GM18519 (cell line): ENCODE results near the gene PLA2G12A.
A peak's percentile ranks its signal among the peaks of the same experiment; 100 is the strongest.

Source experiments
- ATAC-seq: cut with Tn5 transposase; IDR thresholded peaks from one replicate; pipeline ENCODE4 v1.9.1; 2021; ENCODE audit warnings: mild to moderate bottlenecking, moderate library complexity; ENCODE audit not compliant: unreplicated experiment, low FRiP score

The PLA2G12A gene

DNA sequence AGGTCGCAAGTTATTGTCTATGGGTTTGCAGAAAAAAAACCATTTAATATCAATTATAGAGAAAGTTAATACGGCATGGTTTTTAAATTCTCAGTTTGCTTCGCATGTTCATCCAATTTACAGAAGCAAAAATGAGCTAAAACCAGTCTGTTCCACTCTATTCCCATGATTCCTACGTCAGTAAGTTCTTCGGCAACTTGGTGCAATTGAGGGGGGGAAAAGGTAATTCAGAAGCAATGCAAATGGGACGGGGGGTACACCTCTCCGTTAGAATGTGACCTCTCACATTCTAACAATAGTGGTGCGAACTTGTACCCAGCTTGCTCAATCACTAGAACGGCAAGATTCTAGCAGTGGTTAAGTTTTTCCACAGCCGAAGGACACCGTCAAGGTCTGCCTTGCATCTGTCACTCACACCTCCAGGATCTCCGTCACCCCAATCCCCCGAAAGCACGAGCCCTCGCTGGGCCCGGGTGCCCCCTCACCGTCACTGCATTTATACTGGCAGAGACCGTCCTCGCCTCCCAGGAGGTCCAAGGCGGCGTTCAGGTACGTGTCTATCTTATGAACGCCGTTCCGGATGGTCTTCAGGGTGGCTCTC, 653 bp downstream of the PLA2G12A start:
- no peak for ATAC-seq

DNA sequence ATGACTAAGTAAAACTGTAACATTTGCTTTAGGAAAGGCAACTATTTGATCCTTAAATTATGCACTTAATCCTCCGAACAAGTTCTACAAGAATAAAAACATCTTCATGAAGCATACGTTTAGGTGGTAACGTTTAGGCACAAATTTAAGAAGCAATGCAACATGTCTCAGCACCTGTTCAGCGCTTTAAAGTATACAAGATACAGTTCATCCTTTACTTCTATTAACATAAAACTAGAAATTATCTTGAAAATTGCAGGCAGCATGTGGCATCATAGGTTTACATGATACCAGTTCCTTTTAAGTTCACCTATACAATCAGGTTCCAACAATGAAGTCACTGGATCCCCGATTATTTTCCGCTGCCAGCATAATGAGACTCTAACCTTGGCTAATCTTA, 1.5 kb downstream of the PLA2G12A start:
- no peak for ATAC-seq

- no peak for ATAC-seq
These were observed 6.8 kb downstream of the PLA2G12A start for GRCh38 chr4:109723110-109723509.

DNA sequence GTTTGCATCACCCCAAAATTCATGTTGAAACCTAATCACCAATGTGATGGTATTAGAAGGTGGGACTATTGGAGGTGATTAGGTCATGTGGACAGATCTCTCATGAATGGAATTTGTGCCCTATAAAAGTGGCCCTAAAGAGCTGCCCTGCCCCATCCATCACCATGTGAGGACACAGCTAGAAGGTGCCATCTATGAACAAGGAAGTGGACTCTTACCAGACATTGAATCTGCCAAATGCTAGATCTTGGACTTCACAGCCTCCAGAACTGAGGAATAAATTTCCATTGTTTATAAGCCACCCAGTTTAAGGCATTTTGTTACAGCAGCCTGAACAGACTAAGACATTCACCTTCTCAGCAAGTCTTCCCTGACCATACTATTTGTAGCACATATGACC, 7.5 kb downstream of the PLA2G12A start:
- ATAC-seq: no peak

DNA sequence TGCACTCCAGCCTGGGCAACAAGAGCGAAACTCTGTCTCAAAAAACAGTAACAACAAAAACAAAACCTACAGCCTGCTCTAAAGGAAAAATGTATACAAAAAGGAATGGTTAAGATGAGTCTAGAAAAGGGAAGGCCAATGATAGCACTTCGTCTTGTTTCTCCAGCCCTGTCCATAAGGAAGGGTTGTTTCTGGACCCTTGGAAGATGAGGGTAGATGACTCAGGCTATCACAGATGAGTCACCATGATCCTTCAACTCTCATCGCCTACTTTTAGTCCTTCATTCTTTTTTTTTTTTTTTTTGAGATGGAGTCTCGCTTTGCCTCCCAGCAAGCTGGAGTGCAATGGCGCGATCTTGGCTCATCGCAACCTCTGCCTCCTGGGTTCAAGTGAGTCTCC, 8.8 kb downstream of the PLA2G12A start:
- ATAC-seq: no peak

DNA sequence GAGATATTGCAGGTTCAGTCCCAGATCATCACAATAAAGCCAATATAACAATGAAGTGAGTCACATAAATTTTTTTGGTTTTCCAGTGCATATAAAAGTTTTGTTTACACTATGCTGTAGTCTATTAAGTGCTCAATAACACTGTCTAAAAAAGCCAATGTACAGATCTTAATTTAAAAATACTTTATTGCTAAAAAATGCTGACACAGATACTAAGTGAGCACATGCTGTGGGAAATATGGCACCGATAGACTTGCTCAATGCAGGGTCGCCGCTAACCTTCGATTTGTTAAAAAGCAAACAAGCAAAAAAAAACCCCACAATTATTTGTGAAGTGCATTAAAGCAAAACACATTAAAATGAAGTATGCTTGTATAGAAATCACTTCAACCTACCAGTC, 10.3 kb downstream of the PLA2G12A start:
- no peak for ATAC-seq

DNA sequence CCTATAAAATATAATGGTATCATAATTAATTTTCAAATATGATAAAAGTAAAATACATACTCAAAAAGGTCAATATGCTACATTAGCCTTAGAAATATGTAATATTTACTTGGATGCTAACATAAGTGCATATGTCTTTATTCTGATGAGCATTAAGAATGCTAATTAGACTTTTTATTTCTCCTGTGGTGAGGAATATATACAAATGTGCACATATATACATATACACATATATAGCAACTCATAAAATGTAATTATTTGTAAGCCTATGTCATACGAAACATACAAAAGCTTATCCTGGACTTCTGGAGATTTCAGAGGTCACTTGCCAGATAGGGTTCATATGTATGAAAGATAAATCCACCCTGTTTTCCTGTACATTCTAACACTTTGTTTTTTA, 11.1 kb downstream of the PLA2G12A start:
- no peak for ATAC-seq

- ATAC-seq: no peak
These were observed 16.4 kb downstream of the PLA2G12A start for GRCh38 chr4:109713500-109713899.

DNA sequence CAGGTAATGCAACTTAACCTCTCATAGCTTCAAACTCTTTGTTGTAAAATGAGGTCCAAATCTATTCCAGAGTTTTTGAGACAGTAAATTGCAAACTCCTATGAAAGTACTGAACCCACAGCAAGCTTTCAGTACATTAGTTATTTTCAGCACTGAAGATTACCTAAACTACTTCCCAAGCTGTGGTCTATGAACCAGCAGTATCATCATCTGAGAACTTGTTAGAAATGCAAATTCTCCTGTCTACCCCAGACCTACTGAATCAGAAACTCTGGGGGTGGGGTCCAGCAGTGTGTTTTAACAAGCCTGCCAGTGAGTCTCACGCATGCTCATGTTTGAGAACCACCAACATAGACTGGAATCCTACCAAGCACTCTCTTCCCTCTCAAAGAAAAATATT, 20.9 kb downstream of the PLA2G12A start:
- peak; percentile 95 for ATAC-seq

DNA sequence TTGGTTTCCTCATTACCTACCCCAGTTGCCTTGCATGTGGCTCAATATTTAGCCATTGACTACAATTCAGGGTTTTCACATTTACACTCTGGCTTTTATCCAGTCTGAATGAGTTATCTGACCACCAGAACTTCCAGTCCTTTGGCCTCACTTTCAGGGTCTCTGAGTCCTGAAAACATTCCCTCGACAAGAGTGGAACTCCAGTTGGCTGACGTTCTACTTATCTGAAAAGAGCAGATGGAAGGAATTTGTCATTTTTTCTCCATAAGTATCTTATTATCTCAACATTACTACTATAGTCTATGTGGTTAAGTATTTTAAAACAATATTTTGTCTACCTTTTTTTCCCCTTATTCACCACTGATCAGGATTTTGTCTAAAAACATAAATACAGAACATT, 21.4 kb downstream of the PLA2G12A start:
- ATAC-seq: no peak

DNA sequence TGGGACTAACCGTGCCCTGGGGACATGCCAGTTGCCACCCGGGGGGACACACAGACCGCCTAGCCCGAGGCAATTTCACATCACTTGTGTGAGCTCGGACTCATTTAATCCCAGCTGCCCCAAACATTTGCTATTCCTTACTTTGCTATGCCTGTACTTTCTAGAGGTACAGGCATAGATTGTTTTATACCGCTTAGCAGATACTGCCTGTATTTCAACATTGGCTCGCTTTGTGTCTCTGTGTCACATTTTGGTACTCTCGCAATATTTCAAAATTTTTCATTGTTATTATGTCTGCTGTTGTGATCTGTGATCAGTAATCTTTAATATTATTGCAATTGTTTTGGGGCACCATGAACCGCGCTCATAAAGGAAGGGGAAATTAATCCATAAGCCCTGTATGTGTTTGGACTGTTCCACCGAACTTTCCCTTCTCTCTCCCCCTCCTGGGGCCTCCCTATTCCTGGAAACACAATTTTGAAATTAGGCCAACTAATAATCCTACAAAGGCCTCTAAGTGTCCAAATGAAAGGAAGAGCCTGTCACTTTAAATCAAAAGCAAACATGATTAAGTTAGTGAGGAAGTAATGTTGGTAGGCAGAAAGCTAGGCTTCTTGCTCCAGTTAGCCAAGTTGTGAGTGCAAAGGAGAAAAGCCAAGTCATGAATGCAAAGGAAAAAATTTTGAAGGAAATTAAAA, 26.1 kb downstream of the PLA2G12A start:
- no peak for ATAC-seq

DNA sequence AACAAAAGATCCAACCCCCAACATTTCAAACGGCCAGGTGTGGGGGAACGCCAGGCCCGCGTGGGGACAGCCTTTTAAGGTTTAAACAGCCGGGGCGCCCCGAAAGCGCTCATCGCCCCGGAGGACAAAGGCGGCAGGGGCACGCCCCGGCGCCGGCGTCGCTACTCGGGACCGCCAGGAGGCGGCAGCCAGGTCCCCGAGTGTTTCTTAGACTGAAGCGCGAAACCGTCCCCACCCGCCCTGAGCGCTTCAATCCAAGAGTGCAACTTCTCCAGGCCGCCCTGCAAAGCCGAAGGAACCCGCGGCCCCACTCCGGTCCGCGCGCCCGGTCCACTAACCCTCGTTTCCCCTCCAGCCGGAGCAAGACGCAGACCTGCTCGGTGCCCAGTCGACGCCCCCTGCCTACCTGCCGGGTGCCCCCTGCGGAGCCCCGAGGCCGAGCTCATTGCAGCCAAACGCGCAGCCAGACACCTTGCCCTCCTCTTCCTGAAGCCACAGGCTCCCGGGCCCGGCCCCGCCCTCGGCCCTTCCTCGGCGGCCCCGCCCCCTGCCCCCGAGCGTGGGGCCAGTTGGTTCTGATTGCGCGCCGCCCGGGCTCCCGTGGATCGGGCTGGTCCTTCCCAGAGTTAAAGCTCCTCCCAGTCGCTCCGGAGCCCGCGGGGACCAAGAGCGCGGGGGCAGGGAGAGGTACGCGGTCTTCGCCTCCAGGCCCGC, 26.8 kb downstream of the PLA2G12A start, which contains the start of gene CASP6:
CASP6 (minus strand) TSS at position 496 of the 714 bp plus-strand sequence; CDS start at position 446, 50 bp downstream.
- ATAC-seq: peak; percentile 66

GRCh38 chr4:109701566-109702410, 28.1 kb downstream of the PLA2G12A start:
- no peak for ATAC-seq

- ATAC-seq: no peak
These were observed 30.2 kb downstream of the PLA2G12A start for GRCh38 chr4:109699553-109700225.

GRCh38 chr4:109698656-109699055, 31.2 kb downstream of the PLA2G12A start:
- ATAC-seq: no peak

- no peak for ATAC-seq
These were observed 38.4 kb downstream of the PLA2G12A start for GRCh38 chr4:109691411-109691920.

GRCh38 chr4:109690690-109691410, 39.0 kb downstream of the PLA2G12A start:
- no peak for ATAC-seq

- no peak for ATAC-seq
These were observed 45.1 kb downstream of the PLA2G12A start for GRCh38 chr4:109684727-109685126.

DNA sequence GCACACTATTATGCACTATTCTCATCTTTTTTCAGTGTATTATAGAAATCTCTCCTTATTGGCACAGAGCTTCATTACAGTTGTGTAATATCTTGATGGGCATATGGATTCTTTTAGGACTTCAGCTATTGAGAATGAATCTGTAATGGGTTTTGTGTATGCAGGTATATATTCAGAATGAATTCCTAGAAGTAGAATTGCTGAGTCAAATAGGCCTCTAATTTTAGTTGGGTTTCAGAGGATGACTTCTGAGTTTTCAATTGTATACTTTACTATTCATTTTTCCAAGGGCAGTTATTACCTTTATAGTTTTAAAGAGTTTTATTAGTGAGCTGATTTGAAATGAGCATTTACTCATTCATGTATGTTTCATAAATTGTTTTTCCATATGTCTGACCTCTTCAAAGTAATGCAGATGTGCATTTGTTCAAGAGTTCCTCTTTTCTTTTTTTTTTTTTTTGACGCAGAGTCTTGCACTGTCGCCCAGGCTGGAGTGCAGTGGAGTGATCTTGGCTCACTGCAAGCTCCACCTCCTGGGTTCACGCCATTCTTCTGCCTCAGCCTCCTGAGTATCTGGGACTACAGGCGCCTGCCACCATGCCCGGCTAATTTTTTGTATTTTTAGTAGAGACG, 46.1 kb downstream of the PLA2G12A start:
- ATAC-seq: no peak
